Measurements from ENCODE around the gene ENDOD1.
"Not testable (repeated sequence)": the region's sequence is repeated elsewhere in the genome, so short reads cannot be mapped to it uniquely, and the experiment has no call there.

Gene ENDOD1

GRCh38 chr11:95104121-95104830 is 14.6 kb downstream of the ENDOD1 start:
- in situ Hi-C loops (cut with MboI; ENCODE audit: low pct_unique_long_range_greater_than_20kb, low sequenced_read_pairs, unreplicated experiment): no loop called here
- no peak for TF ChIP-seq CTCF (IDR thresholded peaks at IDR 0.05; ENCODE audit: extremely low read depth, insufficient read depth, missing control alignments)
- no peak for DNase-seq (ENCODE audit: low spot score)

GRCh38 chr11:95104856-95105255 is 15.2 kb downstream of the ENDOD1 start:
- no peak for DNase-seq (ENCODE audit: low spot score)
- in situ Hi-C loops (cut with MboI; ENCODE audit: low pct_unique_long_range_greater_than_20kb, low sequenced_read_pairs, unreplicated experiment): no loop called here
- TF ChIP-seq CTCF (IDR thresholded peaks at IDR 0.05; ENCODE audit: extremely low read depth, insufficient read depth, missing control alignments): no peak

GRCh38 chr11:95108159-95108611 is 18.5 kb downstream of the ENDOD1 start:
- TF ChIP-seq CTCF (IDR thresholded peaks at IDR 0.05; ENCODE audit: extremely low read depth, insufficient read depth, missing control alignments): no peak
- in situ Hi-C loops (cut with MboI; ENCODE audit: low pct_unique_long_range_greater_than_20kb, low sequenced_read_pairs, unreplicated experiment): no loop called here
- DNase-seq (ENCODE audit: low spot score): no peak

GRCh38 chr11:95108671-95109551 is 19.3 kb downstream of the ENDOD1 start:
- no peak for TF ChIP-seq CTCF (IDR thresholded peaks at IDR 0.05; ENCODE audit: extremely low read depth, insufficient read depth, missing control alignments)
- in situ Hi-C loops (cut with MboI; ENCODE audit: low pct_unique_long_range_greater_than_20kb, low sequenced_read_pairs, unreplicated experiment): no loop called here
- DNase-seq (ENCODE audit: low spot score): no peak

- in situ Hi-C loops (cut with MboI; ENCODE audit: low pct_unique_long_range_greater_than_20kb, low sequenced_read_pairs, unreplicated experiment); DNase-seq (ENCODE audit: low spot score): not testable (repeated sequence)
Measured at GRCh38 chr11:95111471-95111870, 21.8 kb downstream of the ENDOD1 start.

GRCh38 chr11:95111923-95112540 is 22.4 kb downstream of the ENDOD1 start:
- no peak for TF ChIP-seq CTCF (IDR thresholded peaks at IDR 0.05; ENCODE audit: extremely low read depth, insufficient read depth, missing control alignments)
- DNase-seq (ENCODE audit: low spot score): no peak
- in situ Hi-C loops (cut with MboI; ENCODE audit: low pct_unique_long_range_greater_than_20kb, low sequenced_read_pairs, unreplicated experiment): no loop called here
